Mucosa of gallbladder (tissue), 1 donor: ENCODE results near the gene RUNDC3A. TPM values are rescaled to one million over a fixed set of nuclear protein-coding genes. Genes with fewer than 3 reads are reported as not detected.

Experiments
- DNase-seq: peaks from one replicate; pipeline ENCODE4 v3.0.0-alpha.2; 2020; ENCODE audit warnings: low spot score
- total RNA-seq: library from RNA; stranded (reverse); gene quantifications from one replicate; pipeline ENCODE4 v1.2.1, GENCODE V29; 2021
- donor health status: DM: no; HTN: no; CAD: no.

RUNDC3A gene
- 1.4 TPM for total RNA-seq

GRCh38 chr17:44308320-44308818, at the start of gene RUNDC3A:
TSS of gene RUNDC3A (plus strand) at chr17:44308601. CDS start at chr17:44308833, 232 bp downstream.
- DNase-seq, result peak; percentile 87

- no peak for DNase-seq
These were observed 49.5 kb upstream of the RUNDC3A start for GRCh38 chr17:44258811-44259351.

GRCh38 chr17:44260296-44260695, 48.1 kb upstream of the RUNDC3A start:
- no peak for DNase-seq

DNA sequence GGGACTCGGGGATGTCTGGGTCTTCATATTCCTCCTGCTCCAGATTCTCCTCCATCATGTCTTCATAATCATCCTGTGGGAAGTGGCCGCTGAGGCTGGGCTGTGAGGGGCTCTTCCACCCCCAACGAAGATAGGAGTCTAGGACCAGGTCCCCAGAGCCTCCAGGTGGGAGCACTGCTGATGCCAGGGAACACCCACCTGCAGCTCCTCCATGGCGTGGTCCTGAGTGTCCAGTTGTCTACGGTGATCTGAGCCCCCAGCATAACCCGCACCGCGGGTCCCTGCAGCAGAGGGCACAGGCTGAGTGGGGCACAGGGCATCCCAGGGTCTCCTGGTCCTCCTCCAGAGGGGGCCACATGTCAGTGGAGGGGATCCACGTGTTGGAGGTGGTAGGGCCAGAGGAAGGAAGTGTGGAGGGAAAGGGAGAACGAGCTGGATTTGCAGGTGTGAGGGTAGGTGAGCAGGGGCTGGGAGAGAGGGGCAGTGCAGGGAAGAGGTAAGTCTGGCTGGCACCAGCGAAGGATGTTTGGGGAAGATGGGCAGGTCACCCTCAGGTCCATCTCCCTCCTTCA, 45.7 kb upstream of the RUNDC3A start:
- no peak for DNase-seq

GRCh38 chr17:44263345-44263902, 45.0 kb upstream of the RUNDC3A start:
- DNase-seq, result no peak

DNA sequence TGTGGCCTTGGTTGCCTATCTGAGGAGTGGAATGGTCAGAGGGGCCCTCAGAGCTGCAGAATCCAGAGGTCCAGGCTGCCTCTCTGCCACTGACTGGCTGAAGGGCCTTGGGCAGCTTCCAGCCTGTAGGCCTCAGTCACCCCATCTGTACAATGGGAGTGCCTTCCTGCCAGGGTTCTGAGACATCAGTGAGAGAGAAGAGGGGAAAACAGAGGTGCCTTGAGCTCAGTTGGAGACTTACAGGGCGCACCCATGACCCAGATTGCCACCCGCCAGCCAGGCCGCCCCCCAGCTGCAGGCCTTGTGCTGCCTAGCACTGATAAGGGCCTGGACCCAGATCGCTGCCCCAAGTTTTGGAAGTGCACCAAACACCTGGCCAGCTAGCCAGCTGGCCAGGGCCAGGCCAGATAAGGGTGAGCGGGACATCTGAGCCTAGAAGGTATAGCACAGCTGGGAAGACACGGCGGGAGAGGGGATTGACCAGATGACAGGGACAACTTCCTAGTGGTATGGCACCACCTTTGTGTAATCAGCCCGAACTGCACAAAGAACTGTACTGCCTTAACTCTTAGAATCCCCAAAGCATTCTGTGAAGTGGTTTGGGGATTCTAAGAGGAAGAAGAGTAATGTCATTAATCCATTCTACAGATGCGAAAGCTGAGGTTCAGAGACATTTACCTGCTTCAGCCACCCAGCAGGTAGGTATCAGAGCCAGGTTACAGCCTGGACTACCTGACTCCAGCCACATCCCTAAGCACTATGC, 41.8 kb upstream of the RUNDC3A start:
- DNase-seq, result no peak

DNA sequence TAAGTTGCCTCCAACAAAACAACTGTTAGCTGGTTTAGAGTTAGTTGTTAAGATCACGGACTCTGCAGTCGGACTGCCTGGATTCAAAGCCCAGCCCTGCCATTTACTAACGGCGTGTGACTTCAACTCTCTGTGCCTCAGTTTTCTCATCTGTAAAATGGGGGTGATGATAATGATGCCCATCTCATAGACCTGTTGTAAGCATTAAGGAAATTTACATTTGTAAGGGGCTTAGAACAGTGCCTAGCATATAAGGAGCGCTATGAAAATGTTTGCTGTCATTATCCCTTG, 41.3 kb upstream of the RUNDC3A start:
- no peak for DNase-seq

DNA sequence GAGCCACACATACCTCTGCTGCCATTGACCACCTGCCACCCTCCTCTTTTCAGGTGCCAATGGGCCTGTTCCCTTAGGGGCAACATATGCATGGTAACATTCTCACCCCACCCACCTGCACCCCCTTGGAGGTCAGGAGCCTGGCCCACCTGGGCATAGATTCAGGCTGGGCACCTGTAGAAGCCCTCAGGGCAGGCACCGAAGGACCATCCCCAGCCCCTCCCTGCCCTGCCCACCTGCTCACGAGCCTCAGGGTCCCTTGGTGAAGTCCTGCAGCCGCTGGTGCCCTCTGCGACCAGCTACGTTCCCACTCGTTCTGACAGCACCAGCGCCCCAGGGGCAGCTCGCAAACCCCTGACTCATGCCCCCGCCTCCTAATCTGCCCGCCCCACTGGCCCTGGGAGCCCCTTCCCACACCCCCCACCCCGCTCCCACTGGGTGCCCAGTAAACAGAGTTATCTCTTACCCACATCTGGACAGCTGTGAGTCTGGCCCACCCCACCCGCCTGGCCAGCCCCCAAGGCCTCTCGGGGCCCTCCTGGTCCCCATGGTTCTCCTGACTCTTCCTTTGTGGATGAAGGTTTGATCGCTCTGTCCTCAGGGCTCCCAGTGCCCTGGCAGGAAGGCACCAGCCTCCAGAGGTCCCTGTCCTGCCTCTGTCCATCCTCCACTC, 40.4 kb upstream of the RUNDC3A start, which contains the start of gene SLC4A1:
SLC4A1 (minus strand) TSS at position 318 of the 673 bp plus-strand sequence. CDS start 5,269 bp downstream, outside the sequence.
- DNase-seq, result no peak

DNA sequence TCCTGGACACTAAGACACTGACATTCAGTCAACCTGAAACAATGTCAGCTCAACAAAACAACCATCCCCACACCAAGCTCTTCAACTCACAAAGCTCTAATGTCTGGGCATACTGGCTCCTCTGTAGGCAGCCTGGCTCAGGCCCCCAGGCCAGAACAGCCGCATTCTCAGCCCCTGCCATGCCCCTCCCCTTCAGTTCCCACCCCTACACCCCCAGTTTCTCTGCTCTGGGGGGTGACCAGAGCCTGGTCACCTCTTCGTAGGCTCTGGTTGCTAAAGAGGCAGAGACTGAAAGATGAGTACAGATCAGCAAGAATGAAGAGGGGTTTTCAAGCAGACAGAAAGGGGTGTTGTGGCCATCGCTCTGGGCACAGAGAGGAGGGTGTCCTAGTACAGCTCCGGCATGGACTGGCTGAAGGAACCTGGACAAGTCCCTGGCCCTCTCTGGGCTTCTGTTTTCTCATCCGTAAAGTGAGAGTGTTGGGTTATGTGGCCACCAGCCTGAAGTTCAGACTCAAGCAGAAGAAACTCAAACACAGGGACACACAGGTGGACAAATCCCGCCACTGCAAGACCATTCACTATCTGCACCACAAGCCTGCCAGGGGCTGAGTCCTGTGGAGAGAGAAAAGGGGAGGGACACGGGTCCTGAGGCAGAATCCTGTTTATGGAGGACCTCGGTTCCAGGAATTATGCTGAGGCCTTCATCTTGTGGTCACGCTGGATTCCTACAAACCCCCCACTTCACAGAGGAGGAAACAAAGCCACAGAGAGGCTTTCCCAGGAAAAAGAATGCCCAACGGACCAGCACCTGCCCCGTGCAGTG, 39.5 kb upstream of the RUNDC3A start:
- no peak for DNase-seq

- DNase-seq, result no peak
These were observed 38.7 kb upstream of the RUNDC3A start for GRCh38 chr17:44269535-44270240.

GRCh38 chr17:44272321-44272951, 36.0 kb upstream of the RUNDC3A start:
- DNase-seq, result no peak

GRCh38 chr17:44272954-44273353, 35.4 kb upstream of the RUNDC3A start:
- DNase-seq, result no peak

- DNase-seq, result no peak
These were observed 34.8 kb upstream of the RUNDC3A start for GRCh38 chr17:44273607-44274006.

DNA sequence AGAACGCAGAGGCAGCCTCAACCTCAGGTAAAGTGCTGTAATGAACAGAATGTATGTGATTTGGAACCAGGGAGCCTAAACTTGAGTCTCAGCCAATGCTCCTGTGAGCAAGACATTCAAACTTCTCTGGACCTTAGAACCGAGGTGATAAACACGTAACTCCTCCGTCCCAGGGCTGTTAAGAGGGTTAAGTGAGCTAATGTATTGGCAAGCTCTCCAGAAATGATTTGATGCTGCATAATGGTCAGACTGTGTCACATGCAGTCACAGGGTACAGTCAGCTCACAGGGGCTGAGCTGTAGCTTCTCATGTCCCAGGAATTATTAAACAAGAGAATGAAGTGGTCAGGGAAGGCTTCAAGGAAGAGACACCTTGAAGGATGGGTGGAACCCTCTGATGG, 30.4 kb upstream of the RUNDC3A start:
- DNase-seq, result no peak

DNA sequence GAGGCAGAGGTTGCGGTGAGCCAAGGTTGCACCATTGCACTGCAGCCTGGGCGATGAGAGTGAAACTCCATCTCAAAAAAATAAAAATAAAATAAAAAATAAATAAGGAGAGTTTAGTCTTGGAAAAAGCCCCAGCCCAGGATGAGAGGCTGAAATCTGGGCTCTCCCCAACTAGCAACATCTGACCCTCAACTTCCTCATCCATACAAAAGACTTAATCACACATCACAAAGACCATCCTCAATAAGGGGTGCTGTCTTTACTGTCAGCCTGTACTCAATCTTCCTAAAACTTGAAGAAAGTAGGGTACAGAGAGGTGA, 29.1 kb upstream of the RUNDC3A start:
- DNase-seq, result no peak

GRCh38 chr17:44279666-44280391, 28.6 kb upstream of the RUNDC3A start:
- peak; percentile 76 for DNase-seq

DNA sequence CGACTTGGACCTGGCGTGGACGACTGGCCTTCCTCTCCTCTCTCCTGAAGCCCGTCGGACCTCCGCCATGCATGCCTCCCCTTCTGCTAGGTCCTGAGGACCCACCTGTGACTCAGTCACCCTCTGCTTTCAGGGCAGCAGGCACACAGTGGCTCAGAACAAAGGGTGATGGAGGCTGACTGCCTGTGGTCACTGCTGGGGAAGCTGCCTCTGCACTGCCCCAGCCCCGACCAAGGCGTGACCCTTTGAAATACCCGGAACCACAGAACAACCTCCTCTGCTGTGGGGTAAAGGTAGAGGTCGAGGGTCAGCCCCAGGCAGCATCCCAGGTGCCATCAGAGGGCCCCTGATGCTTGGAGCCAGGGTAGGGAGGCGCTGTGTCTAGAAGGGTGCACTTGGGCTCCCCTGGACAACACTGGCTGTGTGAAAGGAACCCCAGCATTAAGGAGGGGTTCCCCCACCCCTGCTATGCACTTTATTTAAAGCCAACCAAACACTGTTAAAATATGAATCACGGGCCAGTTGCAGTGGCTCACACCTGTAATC, 27.9 kb upstream of the RUNDC3A start:
- no peak for DNase-seq

DNA sequence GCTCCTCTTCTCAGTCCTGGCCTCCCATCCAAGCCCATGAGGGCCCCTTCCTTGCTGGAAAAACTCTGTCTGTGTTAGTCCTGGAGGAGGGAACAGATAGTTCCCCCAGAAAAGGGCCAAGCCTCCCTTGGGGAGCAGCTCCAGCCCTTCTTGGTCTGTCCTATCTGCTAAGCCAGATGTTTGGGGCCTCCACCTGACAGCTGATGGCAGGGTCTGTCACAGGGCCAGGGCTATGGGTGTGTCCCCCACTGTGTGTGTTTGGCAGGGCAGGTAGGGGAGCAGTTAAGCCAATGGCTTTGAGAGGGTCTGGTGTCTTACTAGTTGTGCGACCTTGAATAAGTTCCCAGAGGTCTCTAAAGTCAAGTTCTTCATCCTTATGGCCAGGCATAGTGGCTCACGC, 26.8 kb upstream of the RUNDC3A start:
- DNase-seq, result no peak

DNA sequence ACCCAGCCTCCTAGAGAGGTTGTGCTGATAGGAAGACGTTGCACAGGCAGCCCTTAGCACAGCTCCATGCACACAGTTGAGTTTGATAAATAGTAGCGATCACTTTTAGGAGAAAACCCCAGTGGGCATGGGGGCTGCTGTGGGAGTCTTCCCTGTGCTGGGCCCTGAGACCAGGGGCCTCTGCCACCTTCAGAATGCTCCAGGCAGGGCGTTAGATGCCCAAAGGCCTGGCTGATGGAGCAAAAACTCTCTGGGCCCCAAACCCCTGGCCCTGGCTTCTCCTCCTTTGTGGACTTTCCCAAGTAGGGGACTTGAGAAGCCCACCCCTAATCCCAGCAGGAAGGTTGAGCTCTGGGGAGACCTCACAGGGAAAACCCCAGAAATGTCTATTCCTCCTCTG, 26.1 kb upstream of the RUNDC3A start:
- no peak for DNase-seq
